Activated CD4-positive, alpha-beta T cell treated with anti-CD3 and anti-CD28 coated beads, Interleukin-2, amount 10 ng/mL, durations not matched to agents 7 days and 5 days (primary cell): ENCODE results near the gene LTB. TPM values are rescaled to one million over a fixed set of nuclear protein-coding genes. Genes with fewer than 3 reads are reported as not detected.

ENCODE experiments used
- CTCF ChIA-PET: fragments of 350-600 bp; sonication (Branson Sonifier 250); formaldehyde crosslinking; loops from one replicate; lab custom pipeline; 2021; ENCODE audit warnings: antibody characterized with exemption; lab: Charles Lee
- POLR2A ChIA-PET: fragments of 350-600 bp; sonication (Branson Sonifier 250); formaldehyde crosslinking; loops from one replicate; lab custom pipeline; 2021; ENCODE audit warnings: antibody characterized with exemption; lab: Charles Lee
- DNase-seq: peaks from one replicate; pipeline ENCODE4 v3.0.0-alpha.2; 2020
- H3K27ac Mint-ChIP-seq: one replicate; pipeline ENCODE4 v1.8.0; 2021; ENCODE audit warnings: mild to moderate bottlenecking, moderate library complexity, mixed read lengths
- H3K27me3 Mint-ChIP-seq: one replicate; pipeline ENCODE4 v1.8.0; 2021; ENCODE audit warnings: mixed read lengths
- H3K36me3 Mint-ChIP-seq: one replicate; pipeline ENCODE4 v1.8.0; 2021; ENCODE audit warnings: low read depth, mixed read lengths
- H3K4me1 Mint-ChIP-seq: one replicate; pipeline ENCODE4 v1.8.0; 2021; ENCODE audit warnings: mixed read lengths
- H3K4me3 Mint-ChIP-seq: one replicate; pipeline ENCODE4 v1.8.0; 2021; ENCODE audit warnings: mild to moderate bottlenecking, moderate library complexity, mixed read lengths
- H3K9me3 Mint-ChIP-seq: one replicate; pipeline ENCODE4 v1.8.0; 2021; ENCODE audit warnings: mixed read lengths
- total RNA-seq, 2 experiments: library from RNA; stranded (reverse); gene quantifications; one replicate each; pipeline ENCODE4 v1.2.3, GENCODE V29; 2021

LTB gene
- total RNA-seq, 2 experiments from 2014 or later: 585 to 747 TPM

DNA sequence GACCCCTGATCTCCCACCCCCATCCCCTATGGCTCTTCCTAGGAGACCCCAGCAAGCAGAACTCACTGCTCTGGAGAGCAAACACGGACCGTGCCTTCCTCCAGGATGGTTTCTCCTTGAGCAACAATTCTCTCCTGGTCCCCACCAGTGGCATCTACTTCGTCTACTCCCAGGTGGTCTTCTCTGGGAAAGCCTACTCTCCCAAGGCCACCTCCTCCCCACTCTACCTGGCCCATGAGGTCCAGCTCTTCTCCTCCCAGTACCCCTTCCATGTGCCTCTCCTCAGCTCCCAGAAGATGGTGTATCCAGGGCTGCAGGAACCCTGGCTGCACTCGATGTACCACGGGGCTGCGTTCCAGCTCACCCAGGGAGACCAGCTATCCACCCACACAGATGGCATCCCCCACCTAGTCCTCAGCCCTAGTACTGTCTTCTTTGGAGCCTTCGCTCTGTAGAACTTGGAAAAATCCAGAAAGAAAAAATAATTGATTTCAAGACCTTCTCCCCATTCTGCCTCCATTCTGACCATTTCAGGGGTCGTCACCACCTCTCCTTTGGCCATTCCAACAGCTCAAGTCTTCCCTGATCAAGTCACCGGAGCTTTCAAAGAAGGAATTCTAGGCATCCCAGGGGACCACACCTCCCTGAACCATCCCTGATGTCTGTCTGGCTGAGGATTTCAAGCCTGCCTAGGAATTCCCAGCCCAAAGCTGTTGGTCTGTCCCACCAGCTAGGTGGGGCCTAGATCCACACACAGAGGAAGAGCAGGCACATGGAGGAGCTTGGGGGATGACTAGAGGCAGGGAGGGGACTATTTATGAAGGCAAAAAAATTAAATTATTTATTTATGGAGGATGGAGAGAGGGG is 8.8 kb downstream of the LTB start:
- H3K4me1 Mint-ChIP-seq: peaks cover 94% of the 10 kb centered on the region
- ChIA-PET CTCF (interaction anchor here (1.2 to 18.9 kb wide), 5 partner anchors 22 to 79 kb away, joined by 4 to 576 read pairs (median 20); partner anchors contain the start of genes ATP6V1G2, DDX39B, LST1 and LTB), POLR2A (interaction anchor here (2.0 kb wide), 1 partner anchor 24 kb away, joined by 15 read pairs; no protein-coding TSS in a partner anchor)
- no peak for DNase-seq
- H3K27ac Mint-ChIP-seq: peak overlapping the region; percentile 96
- no peaks in the 10 kb centered on the region for H3K9me3 Mint-ChIP-seq
- peaks cover 6% of the 10 kb centered on the region for H3K27me3 Mint-ChIP-seq
- peak overlapping the region; percentile 90 for H3K4me3 Mint-ChIP-seq
- peaks cover 38% of the 10 kb centered on the region for H3K36me3 Mint-ChIP-seq

DNA sequence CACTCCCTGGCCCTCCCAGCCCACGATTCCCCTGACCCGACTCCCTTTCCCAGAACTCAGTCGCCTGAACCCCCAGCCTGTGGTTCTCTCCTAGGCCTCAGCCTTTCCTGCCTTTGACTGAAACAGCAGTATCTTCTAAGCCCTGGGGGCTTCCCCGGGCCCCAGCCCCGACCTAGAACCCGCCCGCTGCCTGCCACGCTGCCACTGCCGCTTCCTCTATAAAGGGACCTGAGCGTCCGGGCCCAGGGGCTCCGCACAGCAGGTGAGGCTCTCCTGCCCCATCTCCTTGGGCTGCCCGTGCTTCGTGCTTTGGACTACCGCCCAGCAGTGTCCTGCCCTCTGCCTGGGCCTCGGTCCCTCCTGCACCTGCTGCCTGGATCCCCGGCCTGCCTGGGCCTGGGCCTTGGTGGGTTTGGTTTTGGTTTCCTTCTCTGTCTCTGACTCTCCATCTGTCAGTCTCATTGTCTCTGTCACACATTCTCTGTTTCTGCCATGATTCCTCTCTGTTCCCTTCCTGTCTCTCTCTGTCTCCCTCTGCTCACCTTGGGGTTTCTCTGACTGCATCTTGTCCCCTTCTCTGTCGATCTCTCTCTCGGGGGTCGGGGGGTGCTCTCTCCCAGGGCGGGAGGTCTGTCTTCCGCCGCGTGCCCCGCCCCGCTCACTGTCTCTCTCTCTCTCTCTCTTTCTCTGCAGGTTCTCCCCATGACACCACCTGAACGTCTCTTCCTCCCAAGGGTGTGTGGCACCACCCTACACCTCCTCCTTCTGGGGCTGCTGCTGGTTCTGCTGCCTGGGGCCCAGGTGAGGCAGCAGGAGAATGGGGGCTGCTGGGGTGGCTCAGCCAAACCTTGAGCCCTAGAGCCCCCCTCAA is 9.9 kb downstream of the LTB start, which contains the start of gene LTA:
TSS of gene LTA (plus strand) at position 249 of the 871 bp plus-strand sequence. CDS start at position 703, 454 bp downstream.
- Mint-ChIP-seq H3K27ac (peak within 1 kb of the TSS; percentile 96), H3K27me3 (peaks cover 6% of the 10 kb centered on the region), H3K36me3 (peaks cover 32% of the 10 kb centered on the region), H3K4me1 (peaks cover 97% of the 10 kb centered on the region), H3K4me3 (peak within 1 kb of the TSS; percentile 90), H3K9me3 (no peaks in the 10 kb centered on the region)
- ChIA-PET CTCF (interaction anchor here (1.0 to 18.9 kb wide), 9 partner anchors 10 to 25 kb away, joined by 3 to 576 read pairs (median 23); partner anchors contain the start of genes ATP6V1G2, LST1, LTB and NCR3), POLR2A (no interaction called here)
- peak; percentile 75 for DNase-seq

DNA sequence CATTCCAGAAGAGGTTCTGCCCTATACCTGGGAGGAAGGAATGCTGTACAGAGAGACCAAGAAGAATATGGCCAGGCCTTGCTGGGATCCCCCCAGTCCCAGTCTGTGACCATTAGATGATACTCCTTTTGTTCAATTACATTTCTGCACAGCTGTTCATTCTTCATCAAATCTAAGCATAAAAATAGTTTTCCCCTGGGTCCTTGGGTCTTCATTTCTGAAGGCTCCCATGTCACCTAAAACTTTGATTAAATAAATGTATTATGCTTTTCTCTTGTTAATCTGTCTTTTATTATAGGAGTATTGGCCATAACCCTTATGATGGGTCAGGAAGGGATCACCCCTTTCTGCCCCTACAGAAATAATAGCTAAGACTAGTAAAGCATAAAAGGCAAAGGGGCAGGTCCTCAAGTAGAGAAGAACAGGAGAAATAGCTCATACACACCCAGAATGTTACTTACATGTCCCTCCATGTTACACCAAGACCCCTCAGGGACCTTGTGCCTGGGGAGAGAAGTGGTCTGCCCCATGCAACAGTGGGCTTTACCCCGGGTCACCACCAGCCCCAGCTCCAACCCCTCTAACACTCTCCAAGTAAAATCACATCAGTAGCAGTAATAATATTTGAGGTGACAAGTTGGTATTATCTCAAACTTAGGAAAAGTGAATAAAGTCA is 12.2 kb downstream of the LTB start:
- Mint-ChIP-seq H3K9me3 (no peaks in the 10 kb centered on the region), H3K36me3 (peaks cover 20% of the 10 kb centered on the region), H3K27ac (no peak overlapping the region), H3K4me3 (no peak overlapping the region), H3K4me1 (peaks cover 82% of the 10 kb centered on the region), H3K27me3 (peaks cover 14% of the 10 kb centered on the region)
- CTCF ChIA-PET: interaction anchor here (0.5 to 6.7 kb wide), 8 partner anchors 10 to 359 kb away, joined by 3 to 60 read pairs (median 11); partner anchors contain the start of genes LST1, LTB, NCR3 and NFKBIL1
- POLR2A ChIA-PET: interaction anchor here (0.5 kb wide), 1 partner anchor 257 kb away, joined by 3 read pairs; the partner anchor contains the start of gene HSPA1B
- DNase-seq: no peak

DNA sequence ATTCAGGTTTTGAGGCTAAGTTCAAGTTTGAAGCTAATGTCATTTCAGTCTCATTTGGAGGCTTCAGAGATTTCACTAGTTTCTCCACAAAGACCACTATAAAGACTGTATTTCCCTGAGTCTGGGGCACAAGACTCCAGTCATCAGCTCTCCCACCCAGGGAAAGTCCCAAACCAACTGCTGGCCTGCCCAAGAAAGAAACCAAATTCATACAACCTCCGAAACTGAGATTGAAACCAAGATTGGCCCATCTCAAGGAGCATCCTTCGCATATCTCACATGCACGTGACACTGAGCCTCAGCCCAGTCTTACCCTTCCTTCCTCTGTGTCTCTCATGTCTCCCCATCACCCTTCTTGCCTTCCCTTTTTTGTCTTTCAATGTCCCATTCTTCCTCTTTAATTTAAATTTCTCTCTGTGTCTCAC is 13.7 kb downstream of the LTB start:
- peak overlapping the region; percentile 3 for H3K4me3 Mint-ChIP-seq
- H3K36me3 Mint-ChIP-seq: peaks cover 22% of the 10 kb centered on the region
- peak; percentile 87 for DNase-seq
- peaks cover 74% of the 10 kb centered on the region for H3K4me1 Mint-ChIP-seq
- H3K9me3 Mint-ChIP-seq: no peaks in the 10 kb centered on the region
- peak overlapping the region; percentile 75 for H3K27ac Mint-ChIP-seq
- POLR2A ChIA-PET: interaction anchor here (0.5 to 1.9 kb wide), 5 partner anchors 9 to 371 kb away, joined by 3 to 4 read pairs (median 3); partner anchors contain the start of gene LTB
- peaks cover 21% of the 10 kb centered on the region for H3K27me3 Mint-ChIP-seq
- CTCF ChIA-PET: interaction anchor here (0.7 to 6.7 kb wide), 9 partner anchors 9 to 92 kb away, joined by 3 to 60 read pairs (median 9); partner anchors contain the start of genes C6orf47, LST1, LTB and NCR3

DNA sequence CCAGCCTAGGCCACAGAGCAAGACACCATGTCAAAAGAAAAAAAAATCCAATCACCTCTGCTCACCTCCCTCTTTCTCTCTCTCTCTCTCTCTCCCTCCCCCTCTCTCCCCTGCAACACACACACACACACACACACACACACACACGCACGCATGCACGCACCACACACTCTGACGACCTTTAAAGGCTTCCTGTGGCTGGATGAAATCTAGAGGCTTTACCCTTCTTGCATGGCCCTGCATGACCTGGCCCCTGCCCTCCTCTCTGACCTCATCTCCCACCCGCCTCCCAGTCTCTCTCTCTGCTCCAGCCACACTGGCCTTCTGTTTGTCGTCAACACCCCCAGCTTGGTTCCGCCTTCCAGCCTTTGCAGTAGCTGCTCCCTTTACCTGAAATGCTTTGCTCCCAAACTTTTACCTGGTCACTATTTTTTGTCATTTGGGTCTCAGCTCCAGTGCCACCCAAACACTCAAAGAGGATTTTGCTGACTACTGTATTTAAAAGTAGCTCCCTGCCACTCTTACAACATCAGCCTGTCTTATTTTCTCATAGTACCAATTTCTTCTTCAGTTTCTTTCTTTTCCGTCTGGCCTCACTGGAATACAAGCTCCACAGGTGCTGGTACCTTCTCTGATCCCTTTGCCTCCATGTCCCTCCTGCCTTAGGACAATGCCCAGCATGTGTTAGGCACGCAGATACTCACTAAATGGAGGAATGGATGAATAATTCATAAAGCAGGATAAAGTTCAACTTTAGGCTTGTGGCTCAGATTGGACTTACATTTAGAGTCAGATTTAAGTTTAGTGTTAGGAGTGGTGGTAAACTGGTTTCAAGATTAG is 14.5 kb downstream of the LTB start:
- Mint-ChIP-seq H3K4me3 (peak overlapping the region; percentile 3), H3K27me3 (peaks cover 27% of the 10 kb centered on the region), H3K27ac (peak overlapping the region; percentile 75), H3K4me1 (peaks cover 71% of the 10 kb centered on the region), H3K9me3 (no peaks in the 10 kb centered on the region), H3K36me3 (peaks cover 25% of the 10 kb centered on the region)
- ChIA-PET POLR2A (interaction anchor here (0.5 to 1.9 kb wide), 4 partner anchors 8 to 370 kb away, joined by 3 to 4 read pairs (median 4); partner anchors contain the start of gene LTB), CTCF (interaction anchor here (0.7 to 6.7 kb wide), 9 partner anchors 10 to 93 kb away, joined by 3 to 60 read pairs (median 9); partner anchors contain the start of genes C6orf47, LST1, LTB and NCR3)
- DNase-seq: peak; percentile 27

DNA sequence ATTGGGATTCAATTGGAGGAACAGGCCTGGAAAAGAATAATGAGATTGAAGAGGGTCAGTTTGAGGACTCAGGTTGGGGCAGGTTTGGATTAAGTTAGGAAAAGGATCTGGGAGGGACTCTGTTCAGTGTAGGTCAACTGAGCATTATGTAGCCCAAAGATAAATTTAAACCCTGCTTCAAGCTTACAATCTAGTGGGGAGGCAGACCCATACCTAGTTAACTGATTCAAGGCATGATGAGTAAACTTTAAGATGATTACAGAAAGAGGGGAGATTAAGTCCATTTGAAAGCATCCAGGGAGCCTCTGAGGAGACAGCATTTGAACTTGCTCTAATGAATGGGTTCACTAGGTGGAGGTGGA is 21.5 kb downstream of the LTB start:
- CTCF ChIA-PET: interaction anchor here (3.0 to 23.4 kb wide), 6 partner anchors 10 to 38 kb away, joined by 14 to 497 read pairs (median 21); partner anchors contain the start of genes LTA, LTB, NCR3 and TNF
- Mint-ChIP-seq H3K27me3 (peaks cover 26% of the 10 kb centered on the region), H3K27ac (no peak overlapping the region), H3K4me1 (peaks cover 77% of the 10 kb centered on the region), H3K36me3 (peaks cover 64% of the 10 kb centered on the region), H3K9me3 (no peaks in the 10 kb centered on the region), H3K4me3 (peak overlapping the region; percentile 62)
- DNase-seq: no peak
- POLR2A ChIA-PET: interaction anchor here (0.9 kb wide), 1 partner anchor 15 kb away, joined by 3 read pairs; the partner anchor contains the start of gene TNF

DNA sequence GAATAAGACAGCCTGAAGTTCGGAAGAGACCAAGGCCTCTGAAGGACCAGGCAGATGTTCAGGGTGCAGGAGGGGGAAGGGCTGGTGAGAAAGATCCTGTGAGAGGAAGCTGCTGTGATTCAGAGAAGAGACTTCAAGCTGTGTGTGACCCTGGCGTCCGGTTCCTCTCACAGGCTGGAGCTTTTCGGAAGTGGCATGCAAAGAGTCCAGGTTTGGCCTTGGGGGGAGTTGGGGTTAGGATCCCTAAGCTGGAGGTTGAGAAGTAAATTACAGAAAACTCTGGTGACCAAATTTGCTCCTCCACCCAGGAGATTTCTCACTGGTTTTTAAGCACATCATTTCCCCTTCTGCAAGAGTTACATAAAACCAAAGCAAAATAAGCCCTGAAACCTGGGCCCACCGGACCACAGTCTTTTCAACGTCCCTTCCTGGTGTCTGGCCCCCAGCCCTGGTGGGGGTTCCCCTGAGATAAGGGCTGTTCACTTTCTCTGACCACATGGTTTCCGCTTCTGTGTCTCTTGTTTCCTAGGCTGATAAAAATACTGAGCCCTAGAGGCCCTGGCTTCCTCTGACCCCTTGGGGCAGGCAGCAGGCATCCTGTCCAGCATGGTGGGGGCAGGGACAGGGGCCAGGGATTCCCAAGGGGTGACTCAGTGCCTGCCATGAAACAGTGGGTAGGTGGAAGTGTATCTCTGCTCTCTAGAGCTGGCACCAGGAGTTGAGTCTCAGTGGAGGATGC is 22.1 kb downstream of the LTB start:
- H3K27ac Mint-ChIP-seq: peak overlapping the region; percentile 89
- peaks cover 21% of the 10 kb centered on the region for H3K27me3 Mint-ChIP-seq
- DNase-seq: peak; percentile 66
- H3K9me3 Mint-ChIP-seq: no peaks in the 10 kb centered on the region
- H3K36me3 Mint-ChIP-seq: peaks cover 59% of the 10 kb centered on the region
- POLR2A ChIA-PET: interaction anchor here (0.5 to 1.6 kb wide), 4 partner anchors 8 to 27 kb away, joined by 3 to 6 read pairs (median 4); partner anchors contain the start of gene TNF
- CTCF ChIA-PET: interaction anchor here (0.6 to 23.4 kb wide), 8 partner anchors 10 to 39 kb away, joined by 3 to 497 read pairs (median 16); partner anchors contain the start of genes LST1, LTA, LTB and NCR3
- H3K4me1 Mint-ChIP-seq: peaks cover 73% of the 10 kb centered on the region
- peak overlapping the region; percentile 62 for H3K4me3 Mint-ChIP-seq

DNA sequence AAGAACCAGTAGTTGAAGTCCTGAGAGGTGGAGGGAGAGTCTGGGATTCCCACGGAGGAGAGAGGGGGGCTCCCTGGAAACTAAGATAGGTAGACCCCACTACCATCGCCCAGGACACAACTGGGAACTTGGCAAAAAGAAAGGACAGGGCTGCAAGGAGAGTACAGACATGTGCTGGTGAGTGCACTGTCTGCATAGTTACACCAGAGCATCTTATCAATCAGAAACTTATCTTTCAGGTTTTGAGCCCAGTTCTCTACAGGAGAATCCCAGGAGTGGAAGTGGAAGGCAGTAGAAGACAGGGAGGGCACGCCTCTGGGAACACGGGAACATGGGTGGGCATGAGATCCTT is 22.6 kb downstream of the LTB start:
- peaks cover 72% of the 10 kb centered on the region for H3K4me1 Mint-ChIP-seq
- no peaks in the 10 kb centered on the region for H3K9me3 Mint-ChIP-seq
- peak overlapping the region; percentile 62 for H3K4me3 Mint-ChIP-seq
- H3K36me3 Mint-ChIP-seq: peaks cover 53% of the 10 kb centered on the region
- peaks cover 15% of the 10 kb centered on the region for H3K27me3 Mint-ChIP-seq
- no peak for DNase-seq
- CTCF ChIA-PET: interaction anchor here (1.3 to 23.4 kb wide), 8 partner anchors 9 to 39 kb away, joined by 3 to 497 read pairs (median 16); partner anchors contain the start of genes LTA, LTB, NCR3 and TNF
- H3K27ac Mint-ChIP-seq: peak overlapping the region; percentile 89
- POLR2A ChIA-PET: interaction anchor here (0.5 to 1.6 kb wide), 4 partner anchors 9 to 28 kb away, joined by 3 to 6 read pairs (median 4); no protein-coding TSS in a partner anchor

DNA sequence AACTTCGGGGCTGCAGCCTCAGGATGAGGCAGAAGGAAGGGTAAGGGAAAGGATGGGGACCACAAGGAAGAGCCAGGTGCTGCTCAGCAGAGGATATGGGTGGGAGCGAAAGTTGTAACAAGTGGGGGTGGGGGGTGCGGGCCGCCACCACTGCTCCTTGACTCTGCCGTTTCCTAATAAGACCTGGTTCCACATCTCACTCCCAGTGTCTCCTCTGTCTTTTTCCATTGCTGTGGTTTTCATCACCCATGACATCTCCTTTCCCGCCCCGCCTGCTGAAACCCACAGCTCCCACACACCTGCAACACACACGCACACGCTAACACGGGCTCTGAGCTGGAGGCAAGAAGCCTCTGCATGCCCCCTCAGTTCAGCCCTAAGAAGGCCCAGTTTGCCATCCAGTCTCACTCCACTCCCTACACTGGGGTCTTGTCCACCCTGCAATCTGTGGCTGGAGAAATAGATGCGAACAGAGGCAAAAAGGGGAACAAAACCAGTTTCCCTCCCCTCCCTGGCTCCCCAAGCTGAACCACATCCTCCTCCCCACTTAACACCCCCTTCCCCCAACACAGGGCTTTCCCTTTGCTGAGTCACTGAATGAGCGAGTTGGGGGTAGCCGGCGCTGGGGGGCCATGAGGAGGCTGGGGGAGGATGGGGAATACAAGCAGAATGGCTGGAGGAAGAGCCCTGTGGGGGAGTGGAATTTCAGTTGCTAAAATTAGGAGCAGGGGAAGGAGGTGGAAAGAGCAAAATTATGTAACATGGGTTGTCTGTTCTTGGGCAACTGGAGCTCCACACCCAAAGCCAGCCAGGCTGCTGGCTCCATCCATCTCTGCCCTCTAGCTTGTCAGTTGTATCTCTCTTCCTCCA is 23.4 kb downstream of the LTB start:
- ChIA-PET POLR2A (interaction anchor here (0.6 to 1.6 kb wide), 4 partner anchors 10 to 22 kb away, joined by 3 to 8 read pairs (median 5); partner anchors contain the start of gene TNF), CTCF (interaction anchor here (1.3 to 23.4 kb wide), 8 partner anchors 8 to 40 kb away, joined by 3 to 497 read pairs (median 16); partner anchors contain the start of genes LTA, LTB, NCR3 and TNF)
- peak; percentile 59 for DNase-seq
- H3K4me1 Mint-ChIP-seq: peaks cover 72% of the 10 kb centered on the region
- H3K9me3 Mint-ChIP-seq: no peaks in the 10 kb centered on the region
- peak overlapping the region; percentile 89 for H3K27ac Mint-ChIP-seq
- peaks cover 52% of the 10 kb centered on the region for H3K36me3 Mint-ChIP-seq
- peaks cover 14% of the 10 kb centered on the region for H3K27me3 Mint-ChIP-seq
- peak overlapping the region; percentile 62 for H3K4me3 Mint-ChIP-seq
